ENCODE data around the gene FRMD4A.

FRMD4A gene

DNA sequence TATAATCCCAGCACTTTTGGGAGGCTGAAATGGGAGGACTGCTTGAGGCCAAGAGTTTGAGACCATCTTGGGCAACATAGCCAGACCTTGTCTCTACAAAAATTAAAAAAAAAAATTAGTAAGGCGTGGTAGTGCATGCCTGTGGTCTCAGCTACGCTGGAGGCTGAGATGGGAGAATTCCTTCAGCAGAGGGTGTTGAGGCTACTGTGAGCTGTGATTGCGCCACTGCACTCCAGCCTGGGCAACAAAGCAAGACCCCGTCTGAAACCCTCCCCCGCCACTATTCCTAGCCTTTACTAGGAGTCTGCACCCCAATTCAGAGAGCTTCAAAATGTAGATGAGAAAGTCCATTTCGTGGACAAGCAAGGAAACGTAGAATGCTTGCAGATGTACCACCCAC is 648.8 kb downstream of the FRMD4A start:
- no peak for DNase-seq

GRCh38 chr10:13681528-13681927 is 649.2 kb downstream of the FRMD4A start:
- no peak for DNase-seq

DNA sequence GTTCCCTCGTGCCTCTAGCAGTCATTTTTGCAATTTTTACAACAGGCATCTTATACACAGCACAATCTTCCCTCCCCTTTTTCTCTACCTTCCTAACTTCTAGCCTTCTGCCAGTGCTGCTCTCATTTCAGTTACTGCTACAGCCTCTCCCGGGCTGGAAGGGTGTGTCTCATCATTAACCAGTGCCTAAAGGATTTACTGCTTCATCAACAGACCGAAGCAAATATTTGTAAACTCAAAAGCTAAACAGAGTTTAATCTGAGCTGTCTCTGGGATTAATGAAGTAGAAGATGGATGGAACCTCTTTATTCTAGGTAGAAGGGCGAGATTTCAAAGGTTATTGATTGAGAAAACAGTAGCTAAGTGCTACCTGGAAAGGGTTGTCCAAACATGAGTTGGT is 649.6 kb downstream of the FRMD4A start:
- DNase-seq, result peak; percentile 26

DNA sequence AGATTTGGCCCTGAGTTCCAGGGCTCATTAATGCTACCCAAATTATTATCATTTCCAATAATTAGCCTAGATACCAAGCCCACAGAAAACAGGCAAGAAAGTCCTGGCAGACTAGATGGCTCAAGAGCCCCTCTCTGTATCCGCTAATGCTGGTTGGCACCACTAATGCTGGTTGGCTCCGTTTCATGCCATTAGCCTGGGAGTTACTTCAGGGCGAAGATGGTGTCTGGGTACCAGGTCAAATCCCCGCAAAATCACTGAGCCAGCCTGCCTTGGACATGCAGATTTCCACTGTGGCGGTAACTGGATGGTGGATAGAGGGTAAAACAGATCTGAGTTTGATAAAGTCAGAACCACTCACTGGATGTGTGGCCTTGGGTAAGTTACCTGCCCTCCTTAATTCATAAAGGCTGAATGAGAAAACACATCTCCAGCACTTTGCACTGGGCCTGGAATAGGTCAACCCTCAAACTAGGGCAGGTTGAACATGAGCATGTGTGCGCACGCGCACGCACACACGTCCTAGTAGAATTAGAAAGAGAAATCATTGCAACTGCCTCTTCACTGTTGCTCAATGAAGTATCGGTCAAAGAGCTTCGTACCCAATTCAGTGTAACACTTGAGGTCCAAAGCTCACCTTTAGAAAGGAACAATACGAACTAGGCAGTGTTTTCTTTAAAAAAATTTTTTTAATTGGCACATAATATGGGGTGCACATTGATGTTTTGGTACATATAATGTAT is 652.5 kb downstream of the FRMD4A start:
- no peak for DNase-seq

DNA sequence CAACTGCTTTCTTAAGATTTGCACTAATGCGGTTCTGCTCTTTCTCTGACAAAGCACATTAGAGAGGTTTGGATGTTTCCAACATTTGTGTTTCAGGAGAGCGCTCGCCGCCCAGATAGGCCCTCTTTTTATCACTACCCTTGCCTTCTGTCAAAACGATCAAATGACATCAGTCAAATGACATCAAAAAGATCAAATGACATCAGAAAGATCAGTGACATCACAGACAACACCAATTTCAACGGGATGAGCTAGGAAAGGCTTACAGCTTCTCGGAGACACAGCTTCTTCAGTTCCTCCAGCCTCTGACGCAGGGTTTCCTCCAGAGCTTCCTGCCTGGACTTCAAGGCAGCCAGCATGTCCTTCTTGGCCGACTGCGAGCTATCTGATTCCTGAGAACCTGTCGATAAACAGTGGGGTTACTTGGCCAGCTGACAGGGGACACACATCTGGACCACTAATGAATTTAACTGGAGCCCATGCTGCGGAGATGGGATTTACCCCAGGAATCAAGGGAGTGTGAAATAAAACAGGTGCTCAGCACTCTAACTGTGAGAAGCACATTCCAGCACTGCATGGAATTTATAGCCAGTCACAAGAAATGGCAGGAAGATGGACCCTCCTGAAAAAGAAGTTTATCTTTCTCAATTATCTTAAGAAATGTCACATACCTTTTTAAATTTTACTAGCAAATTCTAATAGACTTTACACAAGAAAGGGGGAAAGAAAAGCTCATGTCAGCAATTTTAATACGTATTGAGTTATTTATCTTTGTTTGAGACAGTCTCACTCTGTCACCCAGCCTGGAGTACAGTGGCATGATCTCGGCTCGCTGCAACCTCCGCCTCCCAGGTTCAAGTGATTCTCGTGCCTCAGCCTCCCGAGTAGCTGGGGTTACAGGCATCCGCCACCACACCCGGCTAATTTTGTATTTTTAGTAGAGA is 655.8 kb downstream of the FRMD4A start:
- DNase-seq, result no peak

- no peak for DNase-seq
These were observed 657.6 kb downstream of the FRMD4A start for GRCh38 chr10:13673156-13673555.

GRCh38 chr10:13672548-13672947 is 658.2 kb downstream of the FRMD4A start:
- no peak for DNase-seq

DNA sequence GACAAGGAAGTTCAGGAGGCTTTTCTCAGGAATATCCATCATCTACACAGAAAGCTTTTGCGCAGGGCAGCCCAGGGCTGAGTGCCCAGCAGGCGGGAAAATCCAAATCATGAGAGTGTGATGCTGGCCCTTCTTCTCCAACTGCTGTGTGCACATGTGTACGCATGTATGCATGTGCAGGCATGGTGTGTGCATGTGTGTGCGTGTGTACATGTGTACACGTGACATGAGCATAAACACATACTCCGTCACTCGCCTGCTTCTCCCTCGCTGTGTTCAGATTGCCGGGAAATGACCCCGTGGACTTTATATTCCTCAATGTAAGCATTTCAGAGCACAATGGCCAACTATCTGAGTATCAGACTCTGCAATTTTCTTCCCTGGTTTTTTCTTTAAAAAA is 658.8 kb downstream of the FRMD4A start:
- DNase-seq, result no peak

GRCh38 chr10:13670311-13670710 is 660.4 kb downstream of the FRMD4A start:
- DNase-seq, result no peak

- DNase-seq, result no peak
These were observed 660.8 kb downstream of the FRMD4A start for GRCh38 chr10:13669901-13670300.

DNA sequence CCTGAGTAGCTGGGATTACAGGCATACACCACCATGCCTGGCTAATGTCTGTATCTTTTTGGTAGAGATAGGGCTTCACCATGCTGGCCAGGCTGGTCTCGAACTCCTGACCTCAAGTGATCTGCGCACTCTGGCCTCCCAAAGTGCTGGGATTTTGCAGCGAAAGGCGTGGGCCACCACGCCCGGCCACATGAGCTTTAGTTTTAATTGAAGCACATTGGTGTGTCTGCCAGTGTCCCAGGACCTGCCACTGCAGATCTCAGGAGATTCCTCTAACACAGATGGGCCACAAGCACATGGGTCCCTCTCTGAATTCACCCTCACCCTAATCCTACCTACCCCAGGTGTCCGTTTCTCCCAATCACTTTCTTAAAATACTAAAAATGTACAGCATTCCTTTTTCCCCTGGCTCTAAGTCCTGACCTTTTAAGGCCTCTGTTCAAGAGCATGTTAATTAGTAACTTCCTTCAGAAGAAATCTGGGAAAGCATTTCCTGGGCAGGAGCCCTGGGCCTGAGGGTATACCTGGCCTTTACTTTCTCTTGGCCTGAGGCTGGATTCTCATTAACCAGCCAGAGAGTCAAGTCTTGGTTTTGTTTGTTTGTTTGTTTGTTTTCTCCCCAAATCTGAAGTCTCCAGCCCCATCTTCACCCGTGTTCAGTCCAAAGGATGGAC is 661.4 kb downstream of the FRMD4A start:
- no peak for DNase-seq

- no peak for DNase-seq
These were observed 662.6 kb downstream of the FRMD4A start for GRCh38 chr10:13668126-13668525.

DNA sequence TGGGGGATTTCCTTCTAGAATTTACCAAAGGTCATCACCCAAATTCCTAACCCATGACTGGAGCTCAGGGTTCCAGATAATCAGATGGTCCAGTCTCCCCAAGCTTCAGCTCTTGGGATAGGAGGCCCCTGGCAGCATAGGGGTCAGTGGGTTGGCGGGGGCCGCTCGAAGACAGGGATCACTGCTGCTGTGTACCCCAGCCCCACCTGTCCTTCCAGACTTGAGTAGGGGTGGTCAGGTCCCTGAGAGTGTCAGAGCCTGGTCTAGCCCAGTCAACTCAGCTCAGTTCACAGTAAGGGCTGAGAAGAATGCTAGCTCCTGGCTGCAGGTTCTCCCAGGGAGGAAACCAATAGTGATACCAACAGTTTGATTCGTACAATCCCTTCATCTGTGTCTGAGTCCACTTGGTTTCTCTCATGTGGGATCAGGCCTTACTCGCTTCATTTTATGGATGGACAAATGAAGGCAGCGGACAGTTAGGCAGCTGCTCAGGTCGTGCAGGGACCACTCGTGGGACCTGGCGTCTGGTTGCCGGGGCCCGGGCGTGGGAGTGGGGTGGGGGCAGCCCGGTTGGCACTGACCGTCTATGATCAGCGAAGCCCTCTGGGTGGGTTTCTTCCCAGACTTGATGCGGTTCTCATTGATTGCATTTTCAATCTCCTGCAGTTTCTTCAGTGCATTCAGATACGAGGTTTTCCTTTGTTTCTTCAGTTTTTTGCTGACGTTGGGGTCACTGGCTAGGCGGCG is 665.0 kb downstream of the FRMD4A start:
- DNase-seq, result no peak

DNA sequence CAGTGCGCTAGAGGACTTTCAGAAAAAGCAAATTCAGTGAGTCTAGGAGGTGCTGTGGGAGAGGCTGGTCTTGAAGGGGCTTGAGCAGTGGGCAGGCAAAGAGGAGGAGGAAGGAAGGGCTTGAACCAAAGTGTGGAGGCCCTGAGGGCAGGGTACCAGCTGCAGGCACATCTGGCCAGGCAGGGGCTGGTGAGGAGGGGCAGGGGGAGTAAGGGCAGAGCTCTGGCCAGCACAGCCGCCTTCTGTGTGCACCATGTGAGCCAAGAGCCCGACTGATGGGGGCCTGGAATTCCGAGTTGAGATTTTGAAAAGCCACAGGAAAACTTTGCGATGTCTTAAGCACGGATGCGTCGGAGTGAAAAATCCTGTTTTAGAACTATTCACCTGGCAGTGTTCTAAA is 669.5 kb downstream of the FRMD4A start:
- no peak for DNase-seq

- no peak for DNase-seq
These were observed 670.2 kb downstream of the FRMD4A start for GRCh38 chr10:13660551-13660920.

GRCh38 chr10:13659887-13660550 is 670.7 kb downstream of the FRMD4A start:
- peak; percentile 1 for DNase-seq

DNA sequence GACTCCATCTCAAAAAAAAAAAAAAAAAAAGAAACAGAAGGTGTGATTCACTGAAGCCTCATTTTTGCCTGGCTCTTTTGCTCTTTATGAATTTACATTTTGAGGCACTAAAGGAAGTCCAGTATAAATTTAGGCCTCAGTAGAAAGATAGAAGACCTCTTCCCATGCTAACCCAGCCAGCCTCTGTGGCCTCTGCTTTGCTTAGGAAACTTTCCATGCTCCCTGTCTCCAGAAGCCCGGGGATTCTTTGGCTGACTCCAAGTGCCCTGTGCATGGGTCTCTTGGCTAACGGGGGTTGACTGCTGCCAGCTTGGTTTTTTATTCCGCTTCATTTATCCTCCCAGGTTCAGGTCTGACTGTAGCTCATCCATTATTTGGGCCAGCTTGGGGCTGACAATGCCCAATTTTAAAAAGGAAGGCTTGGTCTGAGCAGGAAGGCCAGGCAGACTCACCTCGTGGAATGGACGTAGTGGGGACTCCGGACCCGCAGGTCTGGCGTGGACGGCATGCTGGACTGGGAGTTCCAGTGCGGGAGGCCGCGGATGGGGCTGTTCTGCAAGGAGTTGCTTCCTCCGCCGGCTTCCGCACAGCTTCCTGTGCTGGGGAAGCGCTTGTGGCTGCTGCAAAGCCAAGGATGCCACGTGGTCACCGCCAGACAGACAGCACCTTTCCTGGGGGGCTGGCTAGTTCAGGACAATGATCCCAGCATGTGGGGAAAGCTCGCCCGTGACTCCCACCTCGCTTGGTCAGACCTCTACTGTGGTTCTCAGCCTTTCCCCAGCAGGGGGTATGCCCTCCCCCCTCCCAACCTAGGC is 671.6 kb downstream of the FRMD4A start:
- no peak for DNase-seq

DNA sequence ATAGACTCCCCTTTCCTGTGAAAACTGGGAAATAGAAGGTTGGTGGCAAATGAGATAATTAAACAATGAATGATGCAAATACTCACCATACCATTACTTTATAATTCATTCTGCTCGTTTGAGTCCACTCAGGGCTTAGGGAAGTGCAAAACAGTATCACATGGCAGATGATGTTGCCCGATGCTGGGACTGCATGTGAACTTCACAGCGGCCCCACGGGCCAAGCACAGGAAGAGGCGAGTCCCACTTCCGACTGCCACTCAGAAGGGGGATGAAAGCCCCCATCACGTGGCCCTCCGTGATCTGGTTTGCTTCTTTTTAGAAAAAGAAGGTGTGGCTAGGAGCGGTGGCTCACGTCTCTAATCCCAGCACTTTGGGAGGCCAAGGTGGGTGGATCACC is 672.5 kb downstream of the FRMD4A start:
- DNase-seq, result no peak

- DNase-seq, result no peak
These were observed 673.5 kb downstream of the FRMD4A start for GRCh38 chr10:13657101-13657680.

GRCh38 chr10:13656337-13657100 is 674.2 kb downstream of the FRMD4A start:
- DNase-seq, result no peak

Data from NCI-H748 treated with DMSO at 0.1 percent for 48 hours (cell line).